ENCODE results near the gene EIF4E2.

Gene EIF4E2

DNA sequence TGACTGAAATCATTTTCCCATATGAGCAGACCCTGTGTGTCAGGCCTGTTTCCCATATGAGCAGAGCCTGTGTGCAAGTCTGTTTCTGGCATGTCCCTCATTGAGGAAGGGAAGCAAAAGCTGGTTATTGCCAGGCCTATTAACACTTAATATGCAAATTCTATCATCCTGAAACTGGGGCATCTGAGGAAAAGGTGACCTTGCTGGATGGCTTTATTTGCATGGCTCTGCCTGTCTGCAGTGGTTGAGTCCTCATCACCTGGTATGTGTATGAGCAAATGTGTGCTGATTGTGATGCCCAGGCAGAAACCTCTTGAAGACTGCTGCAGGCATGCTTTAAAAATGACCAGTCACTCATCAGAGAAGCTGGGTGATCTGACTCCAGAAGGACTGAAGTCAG is 31.2 kb downstream of the EIF4E2 start:
- Histone ChIP-seq H3F3A (ENCODE audit: insufficient read depth) (no peaks in the 10 kb centered on the region), H3K27me3 (ENCODE audit: low read length) (no peaks in the 10 kb centered on the region), H3K9me2 (replicated peaks; ENCODE audit: insufficient read depth, low read length) (no peaks in the 10 kb centered on the region), H3K9me3 (ENCODE audit: insufficient read depth, low read length) (no peaks in the 10 kb centered on the region), H3K9ac (ENCODE audit: low read length) (no peak overlapping the region), H3K36me3 (ENCODE audit: low read length) (no peaks in the 10 kb centered on the region), H3K4me2 (ENCODE audit: low read depth, low read length, poor library complexity, severe bottlenecking) (no peak overlapping the region), H3K27ac (ENCODE audit: low read depth, low read length) (no peak overlapping the region), H2AFZ (ENCODE audit: low read depth, low read length, severe bottlenecking) (no peak overlapping the region), H3K79me2 (ENCODE audit: insufficient read depth, low read length) (no peaks in the 10 kb centered on the region), H4K20me1 (ENCODE audit: low read depth, low read length) (no peaks in the 10 kb centered on the region), H3K4me3 (ENCODE audit: insufficient read depth, low read length, poor library complexity, severe bottlenecking) (no peak overlapping the region)
- TF ChIP-seq EZH2phosphoT487 (conservative IDR thresholded peaks at IDR 0.05; ENCODE audit: low read length) (no peak), CTCF (IDR thresholded peaks at IDR 0.05; ENCODE audit: insufficient read depth, low read length, poor library complexity, severe bottlenecking) (no peak)

- no peaks in the 10 kb centered on the region for H3K79me2 ChIP-seq (ENCODE audit: insufficient read depth, low read length)
- no peak overlapping the region for H3K4me2 ChIP-seq (ENCODE audit: low read depth, low read length, poor library complexity, severe bottlenecking)
- H3K27me3 ChIP-seq (ENCODE audit: low read length), result no peaks in the 10 kb centered on the region
- H3K36me3 ChIP-seq (ENCODE audit: low read length), result no peaks in the 10 kb centered on the region
- no peak overlapping the region for H2AFZ ChIP-seq (ENCODE audit: low read depth, low read length, severe bottlenecking)
- H3K9me2 ChIP-seq (replicated peaks; ENCODE audit: insufficient read depth, low read length), result no peaks in the 10 kb centered on the region
- no peaks in the 10 kb centered on the region for H3F3A ChIP-seq (ENCODE audit: insufficient read depth)
- no peak overlapping the region for H3K9ac ChIP-seq (ENCODE audit: low read length)
- H3K27ac ChIP-seq (ENCODE audit: low read depth, low read length), result no peak overlapping the region
- no peaks in the 10 kb centered on the region for H3K9me3 ChIP-seq (ENCODE audit: insufficient read depth, low read length)
- no peaks in the 10 kb centered on the region for H4K20me1 ChIP-seq (ENCODE audit: low read depth, low read length)
- no peak overlapping the region for H3K4me3 ChIP-seq (ENCODE audit: insufficient read depth, low read length, poor library complexity, severe bottlenecking)
- TF ChIP-seq EZH2phosphoT487 (conservative IDR thresholded peaks at IDR 0.05; ENCODE audit: low read length) (no peak), CTCF (IDR thresholded peaks at IDR 0.05; ENCODE audit: insufficient read depth, low read length, poor library complexity, severe bottlenecking) (no peak)
Observed at GRCh38 chr2:232584238-232584637, 33.7 kb downstream of the EIF4E2 start.

DNA sequence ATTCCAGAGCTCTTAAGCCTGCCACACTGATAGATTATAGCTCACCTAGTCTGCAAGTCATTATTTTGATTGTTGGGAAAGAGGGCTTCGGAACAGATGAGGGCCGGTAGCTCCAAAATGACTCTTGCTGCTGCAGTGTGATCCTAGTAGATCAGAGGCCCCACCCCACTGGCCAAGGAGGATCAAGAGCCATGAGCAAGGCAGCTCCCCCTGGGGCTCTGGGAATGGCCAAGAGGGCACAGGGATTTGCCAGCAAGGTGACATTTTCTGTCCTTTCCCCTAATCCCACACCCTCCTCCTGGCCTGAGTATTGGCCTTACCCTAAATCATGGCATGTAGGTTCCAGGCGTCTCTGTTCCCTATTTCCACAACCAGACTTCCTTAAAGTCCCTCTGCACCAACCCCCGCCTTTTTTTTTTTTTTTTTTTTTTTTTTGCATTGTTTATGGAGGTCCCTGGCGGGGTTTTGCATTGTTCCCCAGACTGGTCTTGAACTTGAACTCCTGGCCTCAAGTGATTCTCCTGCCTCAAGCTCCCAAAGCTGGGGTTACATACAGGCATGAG is 36.5 kb downstream of the EIF4E2 start:
- Histone ChIP-seq H3K4me3 (ENCODE audit: insufficient read depth, low read length, poor library complexity, severe bottlenecking) (no peak overlapping the region), H3K27ac (ENCODE audit: low read depth, low read length) (no peak overlapping the region), H3K9ac (ENCODE audit: low read length) (no peak overlapping the region), H3K9me2 (replicated peaks; ENCODE audit: insufficient read depth, low read length) (no peaks in the 10 kb centered on the region), H3K27me3 (ENCODE audit: low read length) (no peaks in the 10 kb centered on the region), H3K36me3 (ENCODE audit: low read length) (no peaks in the 10 kb centered on the region), H4K20me1 (ENCODE audit: low read depth, low read length) (no peaks in the 10 kb centered on the region), H3F3A (ENCODE audit: insufficient read depth) (no peaks in the 10 kb centered on the region), H3K4me2 (ENCODE audit: low read depth, low read length, poor library complexity, severe bottlenecking) (no peak overlapping the region), H3K79me2 (ENCODE audit: insufficient read depth, low read length) (no peaks in the 10 kb centered on the region), H2AFZ (ENCODE audit: low read depth, low read length, severe bottlenecking) (no peak overlapping the region), H3K9me3 (ENCODE audit: insufficient read depth, low read length) (no peaks in the 10 kb centered on the region)
- TF ChIP-seq CTCF (IDR thresholded peaks at IDR 0.05; ENCODE audit: insufficient read depth, low read length, poor library complexity, severe bottlenecking) (no peak), EZH2phosphoT487 (conservative IDR thresholded peaks at IDR 0.05; ENCODE audit: low read length) (no peak)

All from SU-DHL-6 (cell line).